ENCODE data around the gene RPUSD4.

- no peak for TF ChIP-seq CTCF (conservative IDR thresholded peaks at IDR 0.05; ENCODE audit: low read depth in 2 of 2)
- TF ChIP-seq POLR2AphosphoS5 (IDR thresholded peaks at IDR 0.05; ENCODE audit: low read depth), result no peak
- TF ChIP-seq ZNF114 (CRISPR knock-in tag; IDR thresholded peaks at IDR 0.05), result no peak
- TF ChIP-seq REST (IDR thresholded peaks at IDR 0.05; ENCODE audit: unreplicated experiment), result no peak
- no peak for TF ChIP-seq CREB1 (CRISPR knock-in tag; IDR thresholded peaks at IDR 0.05; ENCODE audit: low read depth)
- no peak for TF ChIP-seq EZH2 (IDR thresholded peaks at IDR 0.05; ENCODE audit: low read depth, unreplicated experiment)
- no peak for TF ChIP-seq EZH2phosphoT487 (IDR thresholded peaks at IDR 0.05; ENCODE audit: unreplicated experiment)
- TF ChIP-seq ZNF331 (CRISPR knock-in tag; IDR thresholded peaks at IDR 0.05; ENCODE audit: low read depth), result no peak
Observed at GRCh38 chr11:126216526-126217305, 5.3 kb upstream of the RPUSD4 start.

All from GM23338 (cell line).